ENCODE data around the gene C4orf36. TPM values are rescaled to one million over a fixed set of nuclear protein-coding genes. Genes with fewer than 3 reads are reported as not detected.
A peak's percentile ranks its signal among the peaks of the same experiment; 100 is the strongest.

Gene C4orf36
- total and polyA plus RNA-seq, 2 donors (not counting 1 experiment from before 2014, with no cell fraction given): 0.24 TPM; not detected in 1

GRCh38 chr4:86894455-86894854, 2.2 kb upstream of the C4orf36 start:
- intact Hi-C loops (cut with micrococcal nuclease): no loop called here
- Mint-ChIP-seq H3K27me3 (peaks cover 17% of the 10 kb centered on the region), H3K4me3 (no peak overlapping the region), H3K9me3 (ENCODE audit: insufficient read depth) (no peaks in the 10 kb centered on the region), H3K27ac (no peak overlapping the region), H3K4me1 (peaks cover 9% of the 10 kb centered on the region)
- Histone ChIP-seq H3K4me2 (replicated peaks; ENCODE audit: low read depth, low read length, poor library complexity, severe bottlenecking) (no peak overlapping the region), H3K79me2 (ENCODE audit: control insufficient read depth, insufficient read depth, low read length) (no peaks in the 10 kb centered on the region), H3K9me3 (ENCODE audit: control extremely low read depth in 1 of 3, control insufficient read depth in 2 of 3, insufficient read depth in 1 of 3, low read length in 2 of 3) (no peaks in the 10 kb centered on the region), H3K27me3 (replicated peaks in 1 of 4; ENCODE audit: control extremely low read depth in 1 of 4, control insufficient read depth in 3 of 4, insufficient read depth in 4 of 4, low read length in 3 of 4) (peaks cover 0 to 24% (median 9%) of the 10 kb centered on the region in 4 experiments), H4K20me1 (ENCODE audit: control insufficient read depth, insufficient read depth, low read length, poor library complexity, severe bottlenecking) (no peaks in the 10 kb centered on the region), H3K4me3 (ENCODE audit: control extremely low read depth in 1 of 5, extremely low read depth in 1 of 5, insufficient read depth in 1 of 5, low read depth in 2 of 5, low read length in 4 of 5) (no peak overlapping the region), H3K4me1 (ENCODE audit: control insufficient read depth in 2 of 2, insufficient read depth in 2 of 2, low read length in 2 of 2) (peaks cover 10 to 13% of the 10 kb centered on the region in 2 donors), H3K36me3 (replicated peaks in 1 of 2; ENCODE audit: control extremely low read depth in 1 of 2, control insufficient read depth in 1 of 2, extremely low read depth in 1 of 2, insufficient read depth in 2 of 2, low read length in 1 of 2) (no peaks in the 10 kb centered on the region), H2AFZ (ENCODE audit: insufficient read depth, low read depth, low read length, poor library complexity, severe bottlenecking) (no peak overlapping the region), H3K27ac (ENCODE audit: low read length in 2 of 2) (no peak overlapping the region), H3K9ac (ENCODE audit: low read length) (no peak overlapping the region)
- DNase-seq (no peak), ATAC-seq (ENCODE audit: low read depth) (no peak)
- TF ChIP-seq EZH2 (IDR thresholded peaks at IDR 0.05; ENCODE audit: borderline replicate concordance, insufficient read depth, low read depth, low read length, poor library complexity, severe bottlenecking): no peak
- no peak for TF ChIP-seq CTCF (IDR thresholded peaks at IDR 0.05)
- POLR2A ChIA-PET: no interaction called here
- CTCF ChIA-PET: interaction anchor here (1.4 to 1.5 kb wide), 3 partner anchors 395 to 1810 kb away, joined by 3 to 23 read pairs (median 19); no protein-coding TSS in a partner anchor

- WGBS (ENCODE audit: insufficient coverage): 96% methylated on average over 19 of the region's 19 CpGs
- ChIA-PET CTCF (interaction anchor here (1.2 to 1.9 kb wide), 4 partner anchors 8 to 394 kb away, joined by 3 to 9 read pairs (median 3); no protein-coding TSS in a partner anchor), POLR2A (no interaction called here)
- Histone ChIP-seq H3K4me2 (replicated peaks; ENCODE audit: low read depth, low read length, poor library complexity, severe bottlenecking) (no peak overlapping the region), H3K4me3 (ENCODE audit: control extremely low read depth in 1 of 5, extremely low read depth in 1 of 5, insufficient read depth in 1 of 5, low read depth in 2 of 5, low read length in 4 of 5) (no peak overlapping the region), H3K9me3 (ENCODE audit: control extremely low read depth in 1 of 3, control insufficient read depth in 2 of 3, insufficient read depth in 1 of 3, low read length in 2 of 3) (no peaks in the 10 kb centered on the region), H3K27me3 (replicated peaks in 1 of 4; ENCODE audit: control extremely low read depth in 1 of 4, control insufficient read depth in 3 of 4, insufficient read depth in 4 of 4, low read length in 3 of 4) (peaks cover 0 to 24% (median 9%) of the 10 kb centered on the region in 4 experiments), H3K4me1 (ENCODE audit: control insufficient read depth in 2 of 2, insufficient read depth in 2 of 2, low read length in 2 of 2) (peaks cover 10 to 13% of the 10 kb centered on the region in 2 donors), H3K79me2 (ENCODE audit: control insufficient read depth, insufficient read depth, low read length) (no peaks in the 10 kb centered on the region), H2AFZ (ENCODE audit: insufficient read depth, low read depth, low read length, poor library complexity, severe bottlenecking) (no peak overlapping the region), H3K36me3 (replicated peaks in 1 of 2; ENCODE audit: control extremely low read depth in 1 of 2, control insufficient read depth in 1 of 2, extremely low read depth in 1 of 2, insufficient read depth in 2 of 2, low read length in 1 of 2) (no peaks in the 10 kb centered on the region), H3K9ac (ENCODE audit: low read length) (no peak overlapping the region), H3K27ac (ENCODE audit: low read length in 2 of 2) (no peak overlapping the region), H4K20me1 (ENCODE audit: control insufficient read depth, insufficient read depth, low read length, poor library complexity, severe bottlenecking) (no peaks in the 10 kb centered on the region)
- DNase-seq (no peak), ATAC-seq (ENCODE audit: low read depth) (no peak)
- intact Hi-C loops (cut with micrococcal nuclease): no loop called here
- Mint-ChIP-seq H3K4me3 (peak overlapping the region; percentile 78), H3K27ac (no peak overlapping the region), H3K27me3 (peaks cover 24% of the 10 kb centered on the region), H3K4me1 (peaks cover 9% of the 10 kb centered on the region), H3K9me3 (ENCODE audit: insufficient read depth) (no peaks in the 10 kb centered on the region)
- TF ChIP-seq EZH2 (IDR thresholded peaks at IDR 0.05; ENCODE audit: borderline replicate concordance, insufficient read depth, low read depth, low read length, poor library complexity, severe bottlenecking) (no peak), CTCF (IDR thresholded peaks at IDR 0.05) (no peak)
Measured at GRCh38 chr4:86893136-86893535, 914 bp upstream of the C4orf36 start.
